SU-DHL-6 (cell line): ENCODE data around the gene AIG1.

Experiments
- H2AFZ ChIP-seq: fragments of 200-600 bp; sonication (generic); 2 replicates; pipeline ENCODE4 v1.6.1; 2014; ENCODE audit warnings: low read depth, mild to moderate bottlenecking, moderate library complexity, mixed read lengths, antibody characterized with exemption, low read length; ENCODE audit not compliant: severe bottlenecking
- H3F3A ChIP-seq: fragments of 200-600 bp; shearing (Covaris generic); 2 replicates; pipeline ENCODE4 v1.6.0; 2016; ENCODE audit warnings: antibody characterized with exemption, mild to moderate bottlenecking; ENCODE audit not compliant: insufficient read depth
- H3K27ac ChIP-seq: fragments of 200-600 bp; sonication (generic); 2 replicates; pipeline ENCODE4 v1.5.1; 2016; ENCODE audit warnings: low read depth, mild to moderate bottlenecking, low read length, moderate library complexity, mixed read lengths
- H3K27me3 ChIP-seq: fragments of 200-600 bp; sonication (generic), shearing (Covaris generic); 2 replicates; pipeline ENCODE4 v1.6.0; 2014; ENCODE audit warnings: mild to moderate bottlenecking, low read length
- H3K36me3 ChIP-seq: fragments of 200-600 bp; sonication (generic); 2 replicates; pipeline ENCODE4 v1.6.1; 2014; ENCODE audit warnings: mild to moderate bottlenecking, low read length, mixed read lengths
- H3K4me2 ChIP-seq: fragments of 300-600, 200-600 bp; shearing (Covaris generic), sonication (generic); 2 replicates; pipeline ENCODE4 v1.6.0; 2014; ENCODE audit warnings: low read length, low read depth, mild to moderate bottlenecking; ENCODE audit not compliant: poor library complexity, severe bottlenecking
- H3K4me3 ChIP-seq: fragments of 200-600 bp; sonication (generic); 2 replicates; pipeline ENCODE4 v1.5.1; 2014; ENCODE audit warnings: antibody characterized with exemption, low read length, mild to moderate bottlenecking, mixed read lengths; ENCODE audit not compliant: insufficient read depth, poor library complexity, severe bottlenecking
- H3K79me2 ChIP-seq: fragments of 200-600 bp; sonication (generic); 2 replicates; pipeline ENCODE4 v1.6.1; 2014; ENCODE audit warnings: mild to moderate bottlenecking, low read length, moderate library complexity; ENCODE audit not compliant: insufficient read depth
- H3K9ac ChIP-seq: fragments of 200-600 bp; sonication (generic); 2 replicates; pipeline ENCODE4 v1.7.0; 2014; ENCODE audit warnings: mild to moderate bottlenecking, low read length
- H3K9me2 ChIP-seq: fragments of 200-600 bp; sonication (generic); replicated peaks from 2 replicates; pipeline ENCODE4 v1.6.1; 2014; ENCODE audit warnings: low read length; ENCODE audit not compliant: insufficient read depth
- H3K9me3 ChIP-seq: fragments of 200-600 bp; sonication (generic); 2 replicates; pipeline ENCODE4 v1.6.1; 2014; ENCODE audit warnings: low read length, mixed read lengths; ENCODE audit not compliant: insufficient read depth
- H4K20me1 ChIP-seq: fragments of 200-600 bp; sonication (generic); 2 replicates; pipeline ENCODE4 v1.6.1; 2014; ENCODE audit warnings: low read depth, mild to moderate bottlenecking, antibody characterized with exemption, low read length, moderate library complexity, mixed read lengths
- EZH2phosphoT487 ChIP-seq: fragments of 200-600 bp; sonication (generic), shearing (Covaris generic); conservative IDR thresholded peaks from 2 replicates; pipeline ENCODE4 v1.6.1; 2018; ENCODE audit warnings: mild to moderate bottlenecking, antibody characterized with exemption, low read length, moderate library complexity, mixed read lengths
- TF ChIP-seq, protein P1 (sequence below): fragments of 200-600 bp; sonication (generic); IDR thresholded peaks from one replicate; pipeline ENCODE4 v1.5.1; 2017; ENCODE audit warnings: antibody characterized with exemption, mild to moderate bottlenecking, low read length, moderate library complexity; ENCODE audit not compliant: insufficient read depth, poor library complexity, severe bottlenecking

AIG1 gene

DNA sequence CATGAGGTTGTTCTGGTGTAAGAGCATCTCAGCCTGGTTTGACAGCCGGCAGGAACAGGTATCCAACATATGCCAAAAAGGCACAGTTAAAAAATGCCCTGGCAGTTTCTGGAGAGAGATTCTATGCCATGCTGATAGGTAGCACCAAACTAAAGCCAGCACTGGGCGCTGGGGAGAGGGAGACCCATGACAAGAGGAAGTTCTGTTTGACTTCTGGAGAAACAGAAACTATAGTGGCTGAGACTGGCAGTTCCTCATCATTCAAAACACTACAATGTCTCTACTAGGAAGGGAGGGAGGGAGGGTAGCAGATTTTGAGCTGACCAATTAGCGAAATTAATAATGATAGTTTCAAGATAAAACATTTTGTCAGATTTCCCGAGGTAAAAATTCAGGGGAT, 215.7 kb downstream of the AIG1 start:
- H3K27ac ChIP-seq, result no peak overlapping the region

GRCh38 chr6:143279385-143279784, 218.7 kb downstream of the AIG1 start:
- H3K79me2 ChIP-seq, result no peaks in the 10 kb centered on the region
- no peaks in the 10 kb centered on the region; the same call in 1 of the 2 replicates for H3K9me2 ChIP-seq
- no peaks in the 10 kb centered on the region for H3K36me3 ChIP-seq
- TF ChIP-seq, protein P1, sequence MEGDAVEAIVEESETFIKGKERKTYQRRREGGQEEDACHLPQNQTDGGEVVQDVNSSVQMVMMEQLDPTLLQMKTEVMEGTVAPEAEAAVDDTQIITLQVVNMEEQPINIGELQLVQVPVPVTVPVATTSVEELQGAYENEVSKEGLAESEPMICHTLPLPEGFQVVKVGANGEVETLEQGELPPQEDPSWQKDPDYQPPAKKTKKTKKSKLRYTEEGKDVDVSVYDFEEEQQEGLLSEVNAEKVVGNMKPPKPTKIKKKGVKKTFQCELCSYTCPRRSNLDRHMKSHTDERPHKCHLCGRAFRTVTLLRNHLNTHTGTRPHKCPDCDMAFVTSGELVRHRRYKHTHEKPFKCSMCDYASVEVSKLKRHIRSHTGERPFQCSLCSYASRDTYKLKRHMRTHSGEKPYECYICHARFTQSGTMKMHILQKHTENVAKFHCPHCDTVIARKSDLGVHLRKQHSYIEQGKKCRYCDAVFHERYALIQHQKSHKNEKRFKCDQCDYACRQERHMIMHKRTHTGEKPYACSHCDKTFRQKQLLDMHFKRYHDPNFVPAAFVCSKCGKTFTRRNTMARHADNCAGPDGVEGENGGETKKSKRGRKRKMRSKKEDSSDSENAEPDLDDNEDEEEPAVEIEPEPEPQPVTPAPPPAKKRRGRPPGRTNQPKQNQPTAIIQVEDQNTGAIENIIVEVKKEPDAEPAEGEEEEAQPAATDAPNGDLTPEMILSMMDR, result no peak
- TF ChIP-seq EZH2phosphoT487, result no peak
- H3F3A ChIP-seq, result no peaks in the 10 kb centered on the region
- no peak overlapping the region for H2AFZ ChIP-seq
- no peaks in the 10 kb centered on the region for H4K20me1 ChIP-seq
- H3K27me3 ChIP-seq, result no peaks in the 10 kb centered on the region
- H3K9ac ChIP-seq, result no peak overlapping the region
- no peak overlapping the region for H3K4me3 ChIP-seq
- no peak overlapping the region for H3K4me2 ChIP-seq
- no peak overlapping the region for H3K27ac ChIP-seq
- H3K9me3 ChIP-seq, result no peaks in the 10 kb centered on the region

More for the DNA sequence above, 215.7 kb downstream of the AIG1 start:
- no peaks in the 10 kb centered on the region for H3K36me3 ChIP-seq
- H3K4me2 ChIP-seq, result no peak overlapping the region
- H3K9me3 ChIP-seq, result no peaks in the 10 kb centered on the region
- H2AFZ ChIP-seq, result no peak overlapping the region
- H3K9me2 ChIP-seq, result no peaks in the 10 kb centered on the region; the same call in 1 of the 2 replicates
- TF ChIP-seq, protein P1, result no peak
- TF ChIP-seq EZH2phosphoT487, result no peak
- no peaks in the 10 kb centered on the region for H3K27me3 ChIP-seq
- H4K20me1 ChIP-seq, result no peaks in the 10 kb centered on the region
- H3K4me3 ChIP-seq, result no peak overlapping the region
- no peaks in the 10 kb centered on the region for H3F3A ChIP-seq
- no peaks in the 10 kb centered on the region for H3K79me2 ChIP-seq
- H3K9ac ChIP-seq, result no peak overlapping the region

DNA sequence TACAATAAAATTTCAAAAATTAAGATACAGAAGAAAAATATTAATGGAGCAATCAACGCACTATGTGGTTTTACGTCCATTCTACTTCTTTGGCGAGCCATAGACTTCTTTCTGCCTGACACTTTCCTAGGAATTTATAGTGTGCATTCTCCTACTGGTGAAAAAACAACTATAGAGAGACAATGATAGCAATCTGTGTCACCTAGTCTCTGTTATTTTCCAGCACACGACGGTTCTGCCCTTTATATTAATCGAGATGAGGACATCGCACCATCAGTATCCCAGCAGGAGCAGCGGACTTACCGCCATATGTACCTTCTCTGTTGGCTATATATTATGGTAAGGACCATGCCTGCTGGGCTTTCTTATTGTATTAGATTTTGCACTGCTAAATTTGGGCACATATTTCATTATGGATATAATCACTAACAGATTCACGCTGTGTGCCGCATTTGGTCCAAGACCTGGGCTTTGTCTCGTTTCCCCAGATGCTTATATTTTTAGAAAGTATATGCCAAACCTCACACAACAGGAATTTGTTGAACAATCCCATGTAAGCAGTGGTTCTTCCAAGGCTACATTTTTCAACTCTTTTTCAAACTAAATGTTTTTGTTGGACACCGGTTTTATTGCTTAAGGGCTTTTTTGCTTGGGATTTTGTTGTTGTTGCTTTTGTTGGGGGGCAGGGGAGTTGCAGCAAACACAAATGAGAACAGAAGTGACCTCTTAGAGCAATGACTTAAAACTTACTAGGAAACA, 223.4 kb downstream of the AIG1 start:
- Histone ChIP-seq H4K20me1 (no peaks in the 10 kb centered on the region), H2AFZ (no peak overlapping the region), H3K4me2 (no peak overlapping the region), H3K9ac (no peak overlapping the region), H3K4me3 (no peak overlapping the region), H3K9me2 (no peaks in the 10 kb centered on the region), H3K27me3 (no peaks in the 10 kb centered on the region), H3F3A (no peaks in the 10 kb centered on the region), H3K9me3 (no peaks in the 10 kb centered on the region), H3K36me3 (no peaks in the 10 kb centered on the region), H3K79me2 (no peaks in the 10 kb centered on the region), H3K27ac (no peak overlapping the region)
- TF ChIP-seq, protein P1, result no peak
- no peak for TF ChIP-seq EZH2phosphoT487
